Endothelial cell (in vitro differentiated cells): Measurements from ENCODE around the gene NPTX2. TPM values are rescaled to one million over a fixed set of nuclear protein-coding genes. Genes with fewer than 3 reads are reported as not detected.

Source experiments
- DNase-seq: peaks from one replicate; pipeline ENCODE4 v3.0.0; 2021; ENCODE audit warnings: low spot score
- H3K27ac Mint-ChIP-seq: one replicate; pipeline ENCODE4 v1.8.0; 2021; ENCODE audit warnings: mixed read lengths, inconsistent platforms; ENCODE audit not compliant: unreplicated experiment
- H3K27me3 Mint-ChIP-seq: one replicate; pipeline ENCODE4 v1.8.0; 2021; ENCODE audit warnings: mild to moderate bottlenecking, moderate library complexity, mixed read lengths, inconsistent platforms; ENCODE audit not compliant: unreplicated experiment
- H3K36me3 Mint-ChIP-seq: one replicate; pipeline ENCODE4 v1.8.0; 2021; ENCODE audit warnings: mild to moderate bottlenecking, low read depth, mixed read lengths, inconsistent platforms; ENCODE audit not compliant: unreplicated experiment
- H3K4me1 Mint-ChIP-seq: one replicate; pipeline ENCODE4 v1.8.0; 2021; ENCODE audit warnings: mild to moderate bottlenecking, mixed read lengths, inconsistent platforms; ENCODE audit not compliant: unreplicated experiment
- H3K4me3 Mint-ChIP-seq: one replicate; pipeline ENCODE4 v1.8.0; 2021; ENCODE audit warnings: mild to moderate bottlenecking, mixed read lengths, inconsistent platforms; ENCODE audit not compliant: unreplicated experiment
- H3K9me3 Mint-ChIP-seq: one replicate; pipeline ENCODE4 v1.8.0; 2021; ENCODE audit warnings: mixed read lengths, inconsistent platforms; ENCODE audit not compliant: unreplicated experiment
- CTCF ChIP-seq: fragments of 200-600 bp; sonication (generic); IDR thresholded peaks from one replicate; pipeline ENCODE4 v1.5.0; 2021; ENCODE audit warnings: antibody characterized with exemption; ENCODE audit not compliant: unreplicated experiment
- total RNA-seq: library from RNA; stranded (reverse); fragmentation: NEBNext Ultra II Directional; extraction: Animal tissue kit (Norgen Biotek cat#: 25700); gene quantifications from one replicate; pipeline ENCODE4 v1.2.1, GENCODE V29; 2021; ENCODE audit not compliant: unreplicated experiment

The NPTX2 gene
- total RNA-seq, 1 donor from 2014 or later = 0.44 TPM

DNA sequence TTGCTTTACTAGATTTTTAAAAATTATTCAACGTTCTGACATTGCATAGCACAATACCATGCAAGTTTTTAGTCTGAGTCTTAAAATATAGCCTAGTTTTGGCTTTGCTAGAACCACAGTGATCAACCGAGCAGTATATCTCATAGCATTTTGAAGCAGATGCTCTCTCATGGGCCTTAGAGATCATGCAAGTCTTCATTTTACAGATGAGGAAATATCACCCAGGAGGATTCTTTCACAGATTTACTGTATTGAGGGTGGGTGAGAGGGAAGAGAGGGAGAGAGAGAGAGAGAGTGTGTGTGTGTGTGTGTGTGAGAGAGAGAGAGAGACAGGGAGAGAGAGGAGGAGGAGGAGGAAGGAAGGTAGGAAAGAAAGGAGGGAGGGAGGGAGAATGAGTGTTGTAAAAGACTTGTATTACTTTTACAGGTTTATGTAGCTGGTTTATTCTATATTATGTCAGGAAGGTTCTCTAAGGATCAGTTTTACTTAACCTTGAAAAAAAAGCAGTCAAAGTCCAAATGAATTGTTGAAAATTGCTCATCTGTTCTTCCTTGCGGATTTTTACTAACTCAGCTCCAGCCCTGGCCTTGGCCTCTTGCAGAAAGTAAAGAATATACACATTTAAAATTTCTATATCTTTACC lies 14.2 kb upstream of the NPTX2 start:
- Mint-ChIP-seq H3K9me3 (no peaks in the 10 kb centered on the region), H3K36me3 (no peaks in the 10 kb centered on the region), H3K27me3 (no peaks in the 10 kb centered on the region), H3K4me1 (no peaks in the 10 kb centered on the region), H3K4me3 (no peak overlapping the region), H3K27ac (no peak overlapping the region)
- no peak for TF ChIP-seq CTCF
- DNase-seq = no peak

GRCh38 chr7:98603399-98603788 lies 13.7 kb upstream of the NPTX2 start:
- no peak for DNase-seq
- no peak for TF ChIP-seq CTCF
- Mint-ChIP-seq H3K27ac (no peak overlapping the region), H3K9me3 (no peaks in the 10 kb centered on the region), H3K4me1 (no peaks in the 10 kb centered on the region), H3K36me3 (no peaks in the 10 kb centered on the region), H3K4me3 (no peak overlapping the region), H3K27me3 (no peaks in the 10 kb centered on the region)

GRCh38 chr7:98613601-98614425 lies 3.3 kb upstream of the NPTX2 start:
- H3K36me3 Mint-ChIP-seq = peaks cover 3% of the 10 kb centered on the region
- TF ChIP-seq CTCF = no peak
- no peak overlapping the region for H3K27ac Mint-ChIP-seq
- H3K9me3 Mint-ChIP-seq = no peaks in the 10 kb centered on the region
- peaks cover 3% of the 10 kb centered on the region for H3K4me1 Mint-ChIP-seq
- no peak overlapping the region for H3K4me3 Mint-ChIP-seq
- DNase-seq = peak; percentile 50
- peaks cover 7% of the 10 kb centered on the region for H3K27me3 Mint-ChIP-seq

DNA sequence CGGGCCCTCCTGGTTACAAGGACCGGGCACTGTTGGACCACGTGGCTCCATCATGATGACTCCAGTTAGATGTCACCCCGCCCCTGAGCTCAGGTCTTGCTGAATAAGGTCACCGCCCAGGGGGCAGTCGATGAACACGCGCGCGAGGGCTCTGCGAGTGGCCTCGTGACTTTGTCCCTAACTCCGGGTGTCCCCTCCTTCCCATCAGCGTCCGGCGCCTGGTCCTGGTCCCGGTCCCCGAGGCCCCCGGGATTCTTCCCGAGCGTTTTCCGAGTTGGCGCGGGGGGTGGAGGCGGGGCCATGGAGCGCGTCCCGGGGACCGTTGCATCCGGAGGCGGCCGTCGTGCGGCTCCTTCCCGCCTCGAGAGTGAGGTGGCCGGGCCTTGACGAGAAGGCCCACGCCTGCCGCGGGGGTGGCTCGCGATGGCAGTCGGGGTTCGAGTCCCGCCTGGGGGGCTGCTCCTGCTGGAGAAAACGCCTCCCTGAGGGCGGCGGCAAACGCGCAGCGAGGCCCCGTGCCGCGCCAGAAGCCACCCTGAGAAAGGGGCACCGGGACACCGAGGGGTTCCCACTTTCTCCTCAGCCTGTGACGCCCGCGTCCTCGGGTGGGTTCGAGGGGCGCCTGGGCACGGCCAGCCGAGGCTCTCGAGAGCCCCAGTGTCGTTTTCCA lies 569 bp upstream of the NPTX2 start:
- TF ChIP-seq CTCF = no peak
- H3K9me3 Mint-ChIP-seq = no peaks in the 10 kb centered on the region
- H3K4me1 Mint-ChIP-seq = peaks cover 3% of the 10 kb centered on the region
- H3K4me3 Mint-ChIP-seq = no peak overlapping the region
- no peak overlapping the region for H3K27ac Mint-ChIP-seq
- DNase-seq = no peak
- peaks cover 3% of the 10 kb centered on the region for H3K36me3 Mint-ChIP-seq
- peaks cover 9% of the 10 kb centered on the region for H3K27me3 Mint-ChIP-seq
